Endothelial cell of umbilical vein (primary cell): ENCODE data around the gene DYNLT1. TPM values are rescaled to one million over a fixed set of nuclear protein-coding genes. Genes with fewer than 3 reads are reported as not detected.

Experiments used
- BruUV-seq: library from RNA; stranded (reverse); fragments of 400-500 nt; replicated peaks from 2 replicates; lab custom pipeline; 2021; lab: Mats Ljungman, UMichigan
- CTCF ChIA-PET: fragments of 300-600, 350-600 bp; sonication (Branson Sonifier 250); formaldehyde crosslinking; loops from one replicate; lab custom pipeline; 2021; ENCODE audit warnings: antibody characterized with exemption, inconsistent platforms; lab: Charles Lee
- POLR2A ChIA-PET: fragments of 300-600, 350-600 bp; sonication (Branson Sonifier 250); formaldehyde crosslinking; loops from one replicate; lab custom pipeline; 2021; ENCODE audit warnings: antibody characterized with exemption, inconsistent platforms; lab: Charles Lee
- DNase-seq: peaks from one replicate; pipeline ENCODE4 v3.0.0-alpha.2; 2011; ENCODE audit warnings: low read depth, low spot score
- FAIRE-seq: peaks from 2 replicates; lab custom pipeline; 2011; peaks lifted over from hg19 to GRCh38; lab: Jason Lieb, UNC
- H2AFZ ChIP-seq: 2 replicates; pipeline ENCODE4 v1.6.0; 2012; ENCODE audit warnings: low read depth, low read length, control low read depth, inconsistent platforms
- H3K27ac ChIP-seq: 2 replicates; pipeline ENCODE4 v1.5.1; 2011; ENCODE audit warnings: low read depth, mild to moderate bottlenecking, control low read depth, low read length, moderate library complexity; ENCODE audit not compliant: insufficient read depth
- H3K27me3 ChIP-seq, 2 experiments: 2 replicates each; pipeline versions ENCODE4 v1.6.0 to v1.6.1; 2011; ENCODE audit warnings: low read length in 2 of 2, mixed read lengths in 1 of 2; ENCODE audit not compliant: control insufficient read depth in 2 of 2, insufficient read depth in 2 of 2
- H3K36me3 ChIP-seq, 2 experiments: 2 replicates in 1 of 2; 3 replicates in 1 of 2; pipeline ENCODE4 v1.5.1; 2011; ENCODE audit warnings: low read length in 2 of 2, mild to moderate bottlenecking in 1 of 2, moderate library complexity in 1 of 2; ENCODE audit not compliant: control insufficient read depth in 2 of 2, insufficient read depth in 2 of 2; ENCODE audit errors: extremely low read depth in 1 of 2
- H3K4me1 ChIP-seq: 3 replicates; pipeline ENCODE4 v1.5.1; 2011; ENCODE audit warnings: mild to moderate bottlenecking, low read length; ENCODE audit not compliant: control insufficient read depth, insufficient read depth; ENCODE audit errors: extremely low read depth
- H3K4me2 ChIP-seq: 2 replicates; pipeline ENCODE4 v1.6.1; 2011; ENCODE audit warnings: low read length, control low read depth, mixed read lengths; ENCODE audit not compliant: insufficient read depth
- H3K4me3 ChIP-seq, 3 experiments: fragments of 200-600 bp in 1 of 3; sonication (generic), shearing (Covaris generic) in 1 of 3; replicated peaks in 1 of 3; 2 replicates each; pipeline ENCODE4 v1.5.1; 2011 to 2016; ENCODE audit warnings: control low read depth in 3 of 3, low read length in 3 of 3, mild to moderate bottlenecking in 2 of 3, inconsistent platforms in 1 of 3, low read depth in 1 of 3, moderate library complexity in 1 of 3; ENCODE audit not compliant: insufficient read depth in 1 of 3
- H3K79me2 ChIP-seq: 2 replicates; pipeline ENCODE4 v1.6.0; 2012; ENCODE audit warnings: low read length, inconsistent platforms; ENCODE audit not compliant: control insufficient read depth, insufficient read depth
- H3K9ac ChIP-seq: replicated peaks from 2 replicates; pipeline ENCODE3; 2011; ENCODE audit warnings: low read length, control low read depth; ENCODE audit not compliant: insufficient read depth; ENCODE audit errors: extremely low read depth
- H3K9me1 ChIP-seq: replicated peaks from 3 replicates; pipeline ENCODE4 v1.6.0; 2011; ENCODE audit warnings: mild to moderate bottlenecking, low read length; ENCODE audit not compliant: control insufficient read depth, insufficient read depth; ENCODE audit errors: extremely low read depth
- H3K9me3 ChIP-seq: replicated peaks from 2 replicates; pipeline ENCODE4 v1.5.1; 2012; ENCODE audit warnings: low read length, inconsistent platforms; ENCODE audit not compliant: control insufficient read depth, insufficient read depth
- H4K20me1 ChIP-seq: replicated peaks from 2 replicates; pipeline ENCODE3; 2011; ENCODE audit warnings: mild to moderate bottlenecking, low read length; ENCODE audit not compliant: control insufficient read depth, insufficient read depth; ENCODE audit errors: extremely low read depth
- FOS ChIP-seq: IDR thresholded peaks from 2 replicates; pipeline ENCODE4 v1.6.1; 2011; ENCODE audit warnings: mild to moderate bottlenecking, low read length, moderate library complexity, borderline replicate concordance; ENCODE audit not compliant: insufficient read depth
- JUN ChIP-seq: IDR thresholded peaks from 2 replicates; pipeline ENCODE4 v1.6.1; 2011; ENCODE audit warnings: borderline replicate concordance, low read depth; ENCODE audit not compliant: insufficient read length, insufficient read depth
- MAX ChIP-seq: IDR thresholded peaks from 2 replicates; pipeline ENCODE4 v1.6.1; 2011; ENCODE audit not compliant: insufficient read depth, insufficient read length
- MYC ChIP-seq: IDR thresholded peaks from one replicate; pipeline ENCODE4 v1.6.1; 2011; ENCODE audit warnings: mild to moderate bottlenecking, low read depth, low read length
- POLR2AphosphoS5 ChIP-seq: IDR thresholded peaks from 2 replicates; pipeline ENCODE4 v1.6.1; 2012; ENCODE audit warnings: low read depth, mild to moderate bottlenecking, control low read depth, low read length, moderate library complexity; ENCODE audit not compliant: insufficient read depth
- dilution Hi-C: fragments of 300-500 bp; cut with MboI; formaldehyde crosslinking; loops from one replicate; pipeline ENCODE4 v1.15.0; 2019; ENCODE audit warnings: low sequenced_read_pairs; ENCODE audit not compliant: extremely low pct_ligation_motif_present
- intact Hi-C: fragments of 100-400 bp; cut with micrococcal nuclease; formaldehyde crosslinking; loops from one replicate; pipeline ENCODE4 v1.10.0; 2022
- polyA plus RNA-seq, 4 experiments: library from polyadenylated mRNA; depleted of rRNA in 3 of 4; stranded (reverse) in 3 of 4; unstranded in 1 of 4; fragments of >200 nt; gene quantifications; 2 replicates each; pipeline versions ENCODE4 v1.2.1 to v1.2.3, GENCODE V29; 2011 to 2012; ENCODE audit warnings: missing spikeins in 1 of 4
- total RNA-seq: library from RNA; stranded (reverse); gene quantifications from 2 replicates; pipeline ENCODE4 v1.2.3, GENCODE V29; 2021
- TF ChIP-seq, protein P1 (sequence below), 2 donors: IDR thresholded peaks; 1 replicate in 1 of 2; 2 replicates in 1 of 2; pipeline ENCODE4 v1.5.1; 2011; ENCODE audit warnings: low read length in 2 of 2, mild to moderate bottlenecking in 2 of 2, moderate library complexity in 2 of 2, control low read depth in 1 of 2, inconsistent platforms in 1 of 2, low read depth in 1 of 2; ENCODE audit not compliant: insufficient read depth in 1 of 2; ENCODE audit errors: extremely low read depth in 1 of 2

The DYNLT1 gene
- total and polyA plus RNA-seq, 2 donors (not counting 3 experiments of a cell fraction or from before 2014, with no cell fraction given), result 162 to 267 TPM

DNA sequence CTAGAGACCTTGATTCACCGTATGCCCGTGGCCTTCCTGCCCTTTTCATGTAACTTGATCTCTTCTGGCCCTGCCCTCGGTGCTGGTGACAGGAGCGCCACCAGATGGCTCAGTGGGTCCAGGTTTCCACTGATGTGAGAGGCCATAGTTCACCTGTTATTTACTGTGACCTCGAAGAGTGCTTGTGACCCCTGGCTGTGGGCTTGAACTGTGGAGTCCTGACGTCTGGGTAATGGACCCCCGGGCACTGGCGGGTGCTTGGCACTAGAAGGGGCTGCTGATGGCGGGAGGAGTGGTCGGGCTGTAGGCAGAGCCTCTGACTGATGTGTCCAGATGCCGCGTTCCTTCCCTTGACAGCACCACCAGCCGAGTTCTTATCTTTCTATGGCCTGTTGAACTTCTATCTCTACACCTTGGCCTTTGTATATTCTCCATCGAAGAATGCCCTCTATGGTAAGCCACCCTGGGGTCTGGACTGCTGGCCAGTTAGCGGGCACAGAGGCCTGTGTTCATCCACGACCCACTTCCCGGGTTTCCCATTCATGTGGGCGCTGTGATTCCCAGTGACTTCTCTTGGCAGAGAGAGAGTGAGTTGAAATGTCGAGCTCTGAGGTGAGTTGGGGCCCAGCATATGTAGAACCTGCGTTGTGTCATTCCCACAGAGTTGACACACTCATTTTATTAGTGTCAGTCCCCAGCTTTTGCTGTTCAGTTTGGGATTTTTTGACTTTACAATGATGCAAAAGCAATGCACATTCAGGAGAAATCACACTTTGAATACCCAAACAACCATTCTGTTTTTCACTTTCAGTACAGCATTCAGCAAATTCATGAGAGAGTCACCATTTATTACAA is 14.9 kb downstream of the DYNLT1 start:
- intact Hi-C loops, result loop anchor here (5.0 kb wide), 1 partner anchor 222 kb away; no protein-coding TSS in a partner anchor

More for the DNA sequence above, 14.9 kb downstream of the DYNLT1 start:
- H3K9me1 ChIP-seq, result no peaks in the 10 kb centered on the region
- no peaks in the 10 kb centered on the region for H3K27me3 ChIP-seq
- no peak overlapping the region for H3K4me3 ChIP-seq
- no peak overlapping the region for H3K9ac ChIP-seq
- H3K9me3 ChIP-seq, result no peaks in the 10 kb centered on the region
- POLR2A ChIA-PET, result no interaction called here
- no peak overlapping the region for H2AFZ ChIP-seq
- CTCF ChIA-PET, result interaction anchor here (2.8 kb wide), 1 partner anchor 24 kb away, joined by 8 read pairs; no protein-coding TSS in a partner anchor
- FAIRE-seq (no peak), DNase-seq (no peak)
- no peaks in the 10 kb centered on the region for H4K20me1 ChIP-seq
- dilution Hi-C loops, result no loop called here
- peaks cover 7 to 28% of the 10 kb centered on the region in 2 experiments for H3K36me3 ChIP-seq
- TF ChIP-seq JUN, result no peak
- TF ChIP-seq POLR2AphosphoS5, result no peak
- no peak for TF ChIP-seq FOS
- TF ChIP-seq MYC, result no peak
- no peak for TF ChIP-seq MAX
- TF ChIP-seq, protein P1, sequence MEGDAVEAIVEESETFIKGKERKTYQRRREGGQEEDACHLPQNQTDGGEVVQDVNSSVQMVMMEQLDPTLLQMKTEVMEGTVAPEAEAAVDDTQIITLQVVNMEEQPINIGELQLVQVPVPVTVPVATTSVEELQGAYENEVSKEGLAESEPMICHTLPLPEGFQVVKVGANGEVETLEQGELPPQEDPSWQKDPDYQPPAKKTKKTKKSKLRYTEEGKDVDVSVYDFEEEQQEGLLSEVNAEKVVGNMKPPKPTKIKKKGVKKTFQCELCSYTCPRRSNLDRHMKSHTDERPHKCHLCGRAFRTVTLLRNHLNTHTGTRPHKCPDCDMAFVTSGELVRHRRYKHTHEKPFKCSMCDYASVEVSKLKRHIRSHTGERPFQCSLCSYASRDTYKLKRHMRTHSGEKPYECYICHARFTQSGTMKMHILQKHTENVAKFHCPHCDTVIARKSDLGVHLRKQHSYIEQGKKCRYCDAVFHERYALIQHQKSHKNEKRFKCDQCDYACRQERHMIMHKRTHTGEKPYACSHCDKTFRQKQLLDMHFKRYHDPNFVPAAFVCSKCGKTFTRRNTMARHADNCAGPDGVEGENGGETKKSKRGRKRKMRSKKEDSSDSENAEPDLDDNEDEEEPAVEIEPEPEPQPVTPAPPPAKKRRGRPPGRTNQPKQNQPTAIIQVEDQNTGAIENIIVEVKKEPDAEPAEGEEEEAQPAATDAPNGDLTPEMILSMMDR (IDR thresholded peaks at IDR 0.05; ENCODE audit: extremely low read depth in 1 of 2, insufficient read depth in 1 of 2, low read depth in 1 of 2, low read length in 2 of 2), result no peak
- peaks cover 27% of the 10 kb centered on the region for H3K4me1 ChIP-seq
- no peaks in the 10 kb centered on the region for H3K79me2 ChIP-seq
- BruUV-seq, result no TSS peak
- no peak overlapping the region for H3K4me2 ChIP-seq
- no peak overlapping the region for H3K27ac ChIP-seq
